GM18526 (cell line): ENCODE measurements around the gene RAI1.

Source experiments
- POLR2A ChIP-seq: IDR thresholded peaks from 3 replicates; pipeline ENCODE4 v1.6.1; 2011; ENCODE audit not compliant: insufficient read length; ENCODE audit errors: extremely low read depth

RAI1 gene

DNA sequence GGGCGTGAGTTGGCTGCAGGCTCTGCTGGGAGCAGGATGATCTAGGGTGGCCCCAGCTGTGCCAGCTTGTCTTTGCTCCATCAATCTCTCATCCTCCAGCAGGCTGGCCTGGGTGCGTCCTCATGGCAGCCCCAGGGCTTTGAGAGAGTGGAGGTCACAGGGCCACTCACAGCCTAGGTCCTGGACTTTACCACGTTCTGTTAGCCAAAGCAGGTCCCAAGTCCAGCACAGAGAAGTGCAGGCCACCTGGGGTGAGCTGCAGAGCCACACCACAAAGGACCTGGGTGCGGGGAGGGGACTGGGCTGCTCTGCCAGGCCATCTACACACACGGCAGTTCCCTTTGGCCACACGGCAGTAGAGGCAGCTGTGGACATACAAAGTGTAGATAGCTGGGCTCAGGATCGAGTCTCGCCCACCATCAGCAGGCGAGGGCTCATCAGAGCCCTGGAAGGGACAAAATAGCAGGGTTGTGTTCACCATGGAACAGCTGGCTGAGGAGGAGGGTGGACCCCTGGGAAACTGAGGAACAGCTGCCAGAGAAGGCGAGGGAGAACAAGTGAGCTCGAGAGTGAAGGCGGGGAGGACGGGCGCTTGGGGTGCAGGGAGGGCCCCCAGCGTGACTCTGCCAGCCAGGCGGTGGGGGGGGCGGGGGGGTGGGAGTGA is 125.5 kb downstream of the RAI1 start:
- TF ChIP-seq POLR2A: no peak

DNA sequence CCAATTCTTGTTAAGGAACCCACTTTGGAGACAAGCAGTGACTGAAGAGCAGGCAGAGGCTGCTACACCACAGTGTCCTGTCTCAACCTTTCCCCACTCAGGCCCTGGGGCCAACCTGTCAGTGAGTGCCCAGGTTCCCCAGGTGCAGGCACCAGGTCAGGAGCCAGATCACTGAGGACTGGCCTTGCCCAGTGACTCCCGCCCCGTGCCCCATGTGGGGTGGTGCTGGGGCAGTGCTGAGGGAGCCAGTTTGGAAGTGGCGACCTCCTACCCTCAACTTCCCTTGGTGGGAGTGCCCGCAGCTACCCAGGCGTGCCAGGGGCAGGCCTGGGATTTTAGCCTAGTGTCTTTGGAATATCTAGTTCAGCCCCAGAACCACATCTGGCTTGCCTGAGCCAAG is 126.2 kb downstream of the RAI1 start:
- TF ChIP-seq POLR2A: no peak

DNA sequence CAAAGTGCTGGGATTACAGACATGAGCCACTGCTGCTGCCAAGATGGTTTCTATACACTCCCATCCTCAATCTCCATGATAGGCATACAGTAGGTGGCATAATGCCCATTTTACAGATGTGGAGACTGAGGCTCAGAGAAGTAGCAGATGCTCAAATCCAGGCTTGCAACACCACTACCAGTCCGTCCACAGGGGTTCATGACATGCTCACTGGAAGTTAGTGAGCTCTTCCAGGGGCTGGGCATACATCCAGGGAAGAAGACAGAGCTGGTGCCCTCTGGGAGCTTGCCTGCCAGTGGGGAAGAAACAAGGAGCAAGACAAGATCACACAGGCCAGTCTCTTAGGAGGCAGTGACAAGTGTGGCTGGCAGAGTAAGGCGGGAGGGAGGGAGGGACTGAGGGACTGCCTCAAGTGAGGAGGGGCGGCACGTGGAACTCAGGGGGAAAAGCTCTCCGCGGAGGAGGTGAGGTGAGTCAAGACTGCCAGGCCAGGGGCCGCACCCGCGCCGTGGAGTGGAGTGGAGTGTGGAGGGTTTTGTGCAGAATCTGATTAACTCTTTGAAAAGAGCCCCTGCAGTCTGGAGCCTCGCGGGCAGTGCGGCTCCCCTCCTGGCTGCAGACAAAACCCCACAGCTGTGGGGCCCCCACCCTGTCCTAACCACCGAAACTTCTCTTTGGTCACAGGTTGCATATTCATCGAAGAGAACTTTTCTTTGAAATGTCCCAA is 127.6 kb downstream of the RAI1 start:
- no peak for TF ChIP-seq POLR2A

DNA sequence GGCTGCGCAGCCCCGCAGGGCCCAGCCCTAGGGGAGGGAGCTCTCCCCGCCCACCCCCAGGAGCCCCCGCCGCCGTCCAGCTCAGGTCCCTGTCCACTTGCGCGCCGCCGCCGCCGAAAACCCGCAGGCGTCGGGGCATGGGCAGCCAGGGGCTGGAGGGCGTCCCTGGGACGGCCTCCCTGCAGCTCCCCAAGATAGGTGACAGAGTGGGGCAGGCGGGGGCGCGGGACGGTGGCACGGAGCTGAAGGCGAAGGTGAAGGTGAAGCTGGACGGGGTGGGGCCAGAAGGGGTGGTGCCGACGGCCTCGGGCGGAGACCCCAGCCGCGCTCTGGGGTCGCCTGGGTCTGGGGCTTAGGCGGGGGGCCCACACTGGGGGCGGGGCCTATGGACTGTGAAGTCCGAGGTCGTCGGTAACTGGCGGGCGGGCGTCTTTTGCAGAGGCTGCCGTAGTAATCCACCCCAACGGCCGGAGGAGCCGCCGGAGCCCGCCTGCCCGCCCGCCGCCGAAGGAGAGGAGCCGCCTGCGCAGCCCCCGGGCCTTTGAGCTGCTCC is 128.3 kb downstream of the RAI1 start:
- TF ChIP-seq POLR2A: no peak

DNA sequence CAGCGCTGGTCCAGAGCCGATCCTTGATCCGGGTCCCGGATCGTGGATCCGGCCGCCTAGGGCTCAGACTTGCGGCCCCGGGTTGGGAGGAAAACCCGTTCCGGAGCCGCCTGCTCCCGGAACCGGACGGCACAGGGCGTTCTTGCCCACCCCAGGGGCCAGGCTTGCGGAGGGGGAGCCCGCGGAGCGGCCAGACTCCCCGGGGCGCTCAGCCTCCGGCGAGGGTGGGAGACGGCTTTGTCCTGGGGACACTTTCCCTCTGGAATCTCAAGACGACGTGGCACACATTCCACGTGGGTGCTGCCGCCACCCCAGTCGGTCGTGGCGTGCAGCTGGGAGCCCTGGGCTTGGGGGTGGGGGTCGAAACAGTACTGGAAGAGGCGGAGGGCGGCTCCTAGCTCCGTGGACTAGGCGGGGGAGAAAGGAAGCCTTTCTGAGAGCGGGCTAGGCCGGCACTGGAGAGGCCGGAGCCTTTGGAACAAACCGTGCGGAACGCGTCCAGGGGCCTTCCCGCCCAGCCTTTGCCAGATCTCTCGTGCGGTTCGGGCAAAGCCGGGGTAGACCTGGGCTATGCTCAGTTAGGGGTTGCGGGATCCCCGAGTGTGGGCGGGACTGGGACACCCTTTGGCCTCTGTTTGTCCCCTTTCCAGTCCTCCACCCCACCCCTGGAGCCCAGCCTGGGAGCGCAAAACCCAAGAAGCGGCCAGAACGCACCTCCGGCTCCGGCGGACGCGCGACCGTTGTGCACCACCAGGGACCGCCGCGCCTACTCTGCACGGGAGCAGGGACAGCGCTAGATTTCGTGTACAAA is 129.0 kb downstream of the RAI1 start:
- TF ChIP-seq POLR2A: no peak

DNA sequence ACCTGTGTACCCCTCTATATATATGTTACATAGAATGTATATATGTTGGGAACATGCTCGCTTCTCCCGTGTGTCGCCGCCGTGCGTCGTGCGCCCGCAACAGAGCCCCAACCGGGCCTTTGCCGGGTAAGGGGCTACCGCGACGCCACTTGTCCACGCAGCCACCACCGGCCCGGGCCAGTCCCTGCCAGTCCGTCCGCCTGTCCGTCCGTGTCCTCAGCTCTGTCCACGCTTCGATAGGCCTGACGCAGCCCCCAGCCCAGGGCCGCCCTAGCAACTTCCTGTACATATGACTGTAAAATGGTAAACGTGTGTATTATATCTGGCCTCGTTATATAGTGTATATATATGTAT is 129.6 kb downstream of the RAI1 start:
- TF ChIP-seq POLR2A: no peak

DNA sequence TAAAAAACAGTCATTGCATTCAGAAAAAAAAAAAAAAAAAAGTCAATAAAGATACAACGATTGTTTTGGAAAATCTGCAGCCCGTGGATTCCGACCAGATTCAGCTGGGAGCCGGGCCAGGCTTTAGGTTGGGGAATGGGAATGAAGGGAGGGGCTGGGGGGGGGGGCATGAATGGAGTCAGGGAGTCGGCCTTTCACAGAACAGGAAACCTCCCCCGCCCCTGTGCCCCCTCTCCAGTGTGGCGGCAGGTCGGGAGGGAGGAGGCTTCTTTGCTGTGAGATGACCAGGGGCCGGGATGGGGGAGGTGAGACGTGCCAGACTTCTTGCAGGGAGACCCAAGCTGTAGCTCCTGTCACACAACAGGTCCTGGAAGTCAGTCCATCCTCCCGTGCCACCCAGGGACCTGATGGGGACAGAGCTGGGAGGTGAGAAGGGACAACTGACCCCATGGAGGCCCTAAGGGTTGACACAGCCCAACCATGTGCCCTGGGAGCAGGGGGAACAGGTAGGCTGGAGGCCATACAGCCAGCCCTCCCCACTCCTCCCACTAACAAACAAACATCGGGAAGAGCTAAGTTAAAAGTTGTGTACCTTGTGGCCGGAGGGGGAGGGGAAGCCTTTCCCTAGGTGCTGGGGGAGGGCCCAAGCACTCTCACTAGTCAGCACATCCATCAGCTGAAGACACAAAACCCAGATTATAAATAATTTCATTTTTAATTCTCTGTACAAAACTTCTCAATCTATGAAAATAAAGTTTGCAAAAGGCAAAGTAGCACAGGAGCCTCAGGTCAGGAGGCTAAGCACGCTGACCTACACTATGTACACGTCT is 130.3 kb downstream of the RAI1 start:
- TF ChIP-seq POLR2A: no peak

DNA sequence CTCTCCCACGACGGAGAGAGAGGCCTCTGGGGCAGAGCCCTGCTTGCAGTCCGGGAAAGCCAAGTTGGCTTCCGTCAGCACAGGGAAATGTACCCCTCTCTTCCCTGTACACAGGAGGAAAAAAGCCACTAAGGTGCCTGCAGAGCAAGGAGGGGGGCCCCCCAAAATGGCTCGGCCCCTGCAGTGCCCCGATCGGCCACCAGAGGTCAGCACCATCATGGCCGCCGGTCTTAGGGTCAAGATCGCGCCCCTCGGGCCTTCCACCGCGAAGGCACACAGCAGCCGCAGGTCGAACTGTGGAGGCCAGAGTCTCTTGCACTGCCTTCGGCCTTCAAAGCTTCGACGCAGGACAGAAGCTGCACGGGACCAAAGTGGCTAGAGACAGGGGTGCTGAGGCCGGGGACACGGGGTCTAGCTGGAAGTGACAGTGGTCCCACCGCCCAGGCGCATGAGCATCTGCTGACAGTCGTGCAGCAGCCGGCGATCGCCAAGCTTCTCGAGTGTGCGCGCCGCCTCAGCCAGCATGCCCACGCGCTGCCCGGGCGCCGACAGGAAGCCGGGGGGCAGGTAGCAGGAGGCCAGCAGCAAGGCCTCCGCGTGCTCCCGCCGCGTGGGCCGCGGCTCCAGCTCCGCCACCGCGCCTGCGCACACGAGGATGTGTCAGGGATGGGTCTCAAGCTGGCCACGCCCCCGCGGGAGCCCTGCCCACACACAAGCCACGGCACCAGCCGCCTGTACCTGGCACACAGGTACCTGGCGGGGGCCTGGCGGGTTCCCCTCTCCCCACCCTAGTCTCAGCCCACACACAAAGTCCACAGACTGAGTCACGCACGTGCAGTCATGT is 131.2 kb downstream of the RAI1 start:
- no peak for TF ChIP-seq POLR2A

DNA sequence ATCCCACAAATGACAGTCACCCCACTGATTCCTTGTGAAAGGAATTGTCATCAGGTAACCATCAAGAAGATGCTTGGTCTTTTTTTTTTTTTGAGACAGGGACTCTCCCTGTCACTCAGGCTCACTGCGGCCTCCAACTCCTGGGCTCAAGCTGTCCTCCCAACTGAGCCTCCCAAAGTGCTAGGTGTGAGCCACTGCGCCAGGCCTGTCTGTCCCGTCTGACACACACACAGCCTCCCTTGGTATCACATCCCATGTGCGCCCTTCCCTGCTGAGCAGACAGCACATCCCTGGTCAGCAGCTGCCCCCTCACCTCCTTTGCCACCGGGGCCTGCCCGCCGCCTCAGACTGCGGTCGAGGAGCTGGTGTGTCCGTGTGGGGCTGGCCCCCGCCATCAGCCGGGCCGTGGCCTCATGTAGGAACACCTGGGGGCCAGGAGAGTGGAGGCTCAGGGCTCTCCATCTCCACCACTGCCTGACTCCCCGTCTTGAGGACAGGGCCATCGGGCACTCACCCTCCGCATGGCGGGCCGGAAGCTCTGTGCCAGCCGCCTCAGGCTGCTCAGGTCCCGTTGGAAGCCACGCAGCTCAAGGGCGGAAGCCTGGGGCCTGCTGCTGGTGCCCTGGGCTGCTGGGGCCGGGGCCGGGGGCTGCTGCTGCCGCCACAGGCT is 131.9 kb downstream of the RAI1 start:
- peak; percentile 9 for TF ChIP-seq POLR2A

DNA sequence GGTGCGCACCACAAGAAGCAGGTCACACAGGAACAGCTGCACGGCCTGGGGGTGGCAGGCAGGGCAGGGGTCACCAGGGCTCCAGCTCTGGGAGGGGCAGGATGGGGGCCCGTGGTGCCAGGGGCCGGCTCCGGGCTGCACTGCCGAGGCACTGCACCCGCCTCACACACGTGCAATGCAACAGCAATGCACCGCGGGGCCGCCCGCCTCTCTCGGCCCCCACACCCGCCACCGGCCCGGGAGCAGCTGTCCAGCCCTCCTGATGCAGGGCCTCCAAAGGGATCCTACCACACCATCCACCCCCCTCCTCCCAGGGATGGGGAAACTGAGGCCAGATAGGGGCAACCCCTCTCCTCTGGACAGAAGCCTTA is 132.5 kb downstream of the RAI1 start:
- no peak for TF ChIP-seq POLR2A

DNA sequence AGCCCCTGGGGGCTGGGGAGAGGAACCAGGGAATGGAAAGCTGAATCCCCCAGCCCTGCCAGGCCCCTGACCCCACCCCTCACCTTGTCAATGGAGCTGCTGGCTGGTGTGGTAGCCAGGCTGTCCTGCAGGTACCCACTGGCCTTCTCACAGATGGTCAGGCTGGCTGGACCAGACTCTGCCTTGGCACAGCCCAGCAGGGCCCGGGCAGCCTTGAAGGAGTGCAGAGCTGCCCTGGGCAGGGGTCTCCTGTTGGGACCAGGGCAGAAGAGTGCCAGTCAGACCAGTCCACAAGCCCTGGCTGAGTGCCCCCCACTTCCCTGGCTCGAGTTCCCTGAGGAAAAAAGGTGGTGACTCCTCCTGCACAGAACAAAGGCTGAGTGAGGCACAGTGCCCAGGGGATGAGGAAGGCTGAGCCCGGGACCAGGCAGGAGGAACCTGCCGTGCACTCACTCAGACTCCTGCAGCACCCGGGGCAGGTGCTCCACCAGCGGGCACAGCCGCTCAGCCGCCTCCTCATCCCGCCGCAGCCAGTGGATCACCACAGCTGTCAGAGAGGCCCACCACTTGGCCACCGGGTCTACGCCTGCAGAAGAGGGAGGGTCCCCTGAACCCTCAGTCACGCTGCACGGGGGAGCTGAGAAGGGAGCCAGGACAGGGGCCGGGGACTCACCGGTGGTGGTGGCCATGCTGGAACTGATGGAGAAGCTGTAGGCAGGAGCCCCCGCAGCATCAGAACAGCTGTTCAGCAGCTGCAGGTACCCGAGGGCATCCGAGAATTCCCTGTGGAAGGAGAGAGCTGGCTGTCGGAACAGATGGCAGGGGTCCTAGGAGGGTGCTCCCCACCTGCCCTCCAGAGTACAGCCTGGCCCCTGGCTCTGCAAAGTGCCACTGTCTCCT is 133.2 kb downstream of the RAI1 start:
- no peak for TF ChIP-seq POLR2A

DNA sequence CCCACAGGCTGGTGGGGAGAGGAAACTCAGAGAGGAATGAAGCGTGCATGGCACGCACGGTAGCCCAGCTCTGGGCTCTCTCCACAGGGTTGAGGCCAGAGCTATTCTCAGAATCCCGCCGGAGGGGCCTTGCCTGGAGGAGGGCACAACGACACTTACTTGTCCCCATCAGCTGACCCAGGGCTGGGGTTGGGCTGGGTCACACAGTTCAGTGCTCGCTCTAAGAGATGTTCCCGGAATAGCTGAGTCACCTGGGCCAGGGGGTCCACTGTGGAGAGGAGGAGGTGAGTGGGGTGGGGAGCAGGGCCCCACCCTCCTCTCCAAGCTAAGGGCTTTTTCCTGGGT is 133.8 kb downstream of the RAI1 start:
- TF ChIP-seq POLR2A: no peak
